Smooth muscle cell (in vitro differentiated cells): ENCODE measurements around the gene DHX8. TPM values are rescaled to one million over a fixed set of nuclear protein-coding genes. Genes with fewer than 3 reads are reported as not detected.
"Not testable (repeated sequence)": the region's sequence is repeated elsewhere in the genome, so short reads cannot be mapped to it uniquely, and the experiment has no call there.

Experiments
- DNase-seq: peaks from one replicate; lab custom pipeline; 2025; ENCODE audit not compliant: unreplicated experiment; lab: John Stamatoyannopoulos, UW
- H2AFZ ChIP-seq: fragments of 200-600 bp; sonication (generic); 2 replicates; pipeline ENCODE4 v1.6.0; 2016; ENCODE audit warnings: antibody characterized with exemption, low read depth, mild to moderate bottlenecking
- H3F3A ChIP-seq: fragments of 200-600 bp; sonication (generic); 2 replicates; pipeline ENCODE4 v1.6.0; 2017; ENCODE audit warnings: antibody characterized with exemption, low read depth
- H3K27ac ChIP-seq: fragments of 200-600 bp; sonication (generic); 2 replicates; pipeline ENCODE4 v1.5.1; 2016; ENCODE audit warnings: low read depth, mild to moderate bottlenecking
- H3K27me3 ChIP-seq: fragments of 200-600 bp; sonication (generic); 2 replicates; pipeline ENCODE4 v1.6.1; 2016; ENCODE audit warnings: low read depth, mild to moderate bottlenecking
- H3K36me3 ChIP-seq: fragments of 200-600 bp; sonication (generic); 2 replicates; pipeline ENCODE4 v1.5.1; 2016; ENCODE audit warnings: low read depth
- H3K4me1 ChIP-seq: fragments of 200-600 bp; sonication (generic); 2 replicates; pipeline ENCODE4 v1.5.1; 2016; ENCODE audit warnings: low read depth
- H3K4me2 ChIP-seq: fragments of 200-600 bp; sonication (generic); 2 replicates; pipeline ENCODE4 v1.6.0; 2016; ENCODE audit warnings: mild to moderate bottlenecking
- H3K4me3 ChIP-seq: fragments of 200-600 bp; sonication (generic); 2 replicates; pipeline ENCODE4 v1.5.1; 2016; ENCODE audit warnings: mild to moderate bottlenecking
- H3K79me2 ChIP-seq: fragments of 200-600 bp; sonication (generic); 2 replicates; pipeline ENCODE4 v1.6.0; 2016; ENCODE audit warnings: low read depth, mild to moderate bottlenecking
- H3K9ac ChIP-seq: fragments of 200-600 bp; sonication (generic); 2 replicates; pipeline ENCODE4 v1.6.0; 2016; ENCODE audit warnings: low read depth
- H3K9me3 ChIP-seq: fragments of 200-600 bp; sonication (generic); replicated peaks from 2 replicates; pipeline ENCODE4 v1.5.1; 2016; ENCODE audit warnings: low read depth
- H4K20me1 ChIP-seq: fragments of 200-600 bp; sonication (generic); 2 replicates; pipeline ENCODE4 v1.6.0; 2016; ENCODE audit warnings: low read depth
- WGBS: methylation state at CpG from one replicate; pipeline ENCODE4 v1.1.7; 2016; ENCODE audit warnings: low lambda C conversion rate; 5-methylcytosine and 5-hydroxymethylcytosine counted together
- polyA plus RNA-seq: library from polyadenylated mRNA; unstranded; fragments of >200 nt; fragmentation: Nextera tagmentation; extraction: Ambion mirVana; gene quantifications from 2 replicates; pipeline ENCODE4 v1.2.1, GENCODE V29; 2016
- total RNA-seq: library from RNA; depleted of rRNA; stranded (reverse); fragments of >200 nt; gene quantifications from 2 replicates; pipeline ENCODE4 v1.2.3, GENCODE V29; 2014
- TF ChIP-seq, protein P1 (sequence below): fragments of 200-600 bp; sonication (generic); IDR thresholded peaks from 2 replicates; pipeline ENCODE4 v1.5.1; 2017; ENCODE audit warnings: borderline replicate concordance, mild to moderate bottlenecking, antibody characterized with exemption; ENCODE audit not compliant: insufficient read depth, poor library complexity, severe bottlenecking

Gene DHX8
- total and polyA plus RNA-seq, 2 experiments from 2014 or later = 24.4 to 36.9 TPM

- H3K27me3 ChIP-seq = no peaks in the 10 kb centered on the region
- H3K9ac ChIP-seq = no peak overlapping the region
- no peaks in the 10 kb centered on the region for H3K36me3 ChIP-seq
- 84% methylated on average over 7 of the region's 7 CpGs for WGBS
- no peak overlapping the region for H2AFZ ChIP-seq
- TF ChIP-seq, protein P1, sequence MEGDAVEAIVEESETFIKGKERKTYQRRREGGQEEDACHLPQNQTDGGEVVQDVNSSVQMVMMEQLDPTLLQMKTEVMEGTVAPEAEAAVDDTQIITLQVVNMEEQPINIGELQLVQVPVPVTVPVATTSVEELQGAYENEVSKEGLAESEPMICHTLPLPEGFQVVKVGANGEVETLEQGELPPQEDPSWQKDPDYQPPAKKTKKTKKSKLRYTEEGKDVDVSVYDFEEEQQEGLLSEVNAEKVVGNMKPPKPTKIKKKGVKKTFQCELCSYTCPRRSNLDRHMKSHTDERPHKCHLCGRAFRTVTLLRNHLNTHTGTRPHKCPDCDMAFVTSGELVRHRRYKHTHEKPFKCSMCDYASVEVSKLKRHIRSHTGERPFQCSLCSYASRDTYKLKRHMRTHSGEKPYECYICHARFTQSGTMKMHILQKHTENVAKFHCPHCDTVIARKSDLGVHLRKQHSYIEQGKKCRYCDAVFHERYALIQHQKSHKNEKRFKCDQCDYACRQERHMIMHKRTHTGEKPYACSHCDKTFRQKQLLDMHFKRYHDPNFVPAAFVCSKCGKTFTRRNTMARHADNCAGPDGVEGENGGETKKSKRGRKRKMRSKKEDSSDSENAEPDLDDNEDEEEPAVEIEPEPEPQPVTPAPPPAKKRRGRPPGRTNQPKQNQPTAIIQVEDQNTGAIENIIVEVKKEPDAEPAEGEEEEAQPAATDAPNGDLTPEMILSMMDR = no peak
- H3K27ac ChIP-seq = no peak overlapping the region
- no peaks in the 10 kb centered on the region for H4K20me1 ChIP-seq
- no peak overlapping the region for H3K4me3 ChIP-seq
- peaks cover 5% of the 10 kb centered on the region for H3F3A ChIP-seq
- H3K4me1 ChIP-seq = peaks cover 10% of the 10 kb centered on the region
- H3K4me2 ChIP-seq = no peak overlapping the region
- H3K79me2 ChIP-seq = no peaks in the 10 kb centered on the region
- H3K9me3 ChIP-seq = no peaks in the 10 kb centered on the region
- no peak for DNase-seq
Measured at GRCh38 chr17:43448720-43449469, 34.9 kb upstream of the DHX8 start.

- no peaks in the 10 kb centered on the region for H3K36me3 ChIP-seq
- H3K27ac ChIP-seq = no peak overlapping the region
- no peak for DNase-seq
- no peaks in the 10 kb centered on the region for H4K20me1 ChIP-seq
- 88% methylated on average over 8 of the region's 8 CpGs for WGBS
- no peak overlapping the region for H2AFZ ChIP-seq
- H3K4me1 ChIP-seq = peaks cover 2% of the 10 kb centered on the region
- no peaks in the 10 kb centered on the region for H3K79me2 ChIP-seq
- no peaks in the 10 kb centered on the region for H3K9me3 ChIP-seq
- H3K27me3 ChIP-seq = no peaks in the 10 kb centered on the region
- H3F3A ChIP-seq = peaks cover under 1% of the 10 kb centered on the region
- H3K4me2 ChIP-seq = no peak overlapping the region
- no peak overlapping the region for H3K4me3 ChIP-seq
- no peak overlapping the region for H3K9ac ChIP-seq
- TF ChIP-seq, protein P1 = no peak
Measured at GRCh38 chr17:43449470-43450248, 34.1 kb upstream of the DHX8 start.

DNA sequence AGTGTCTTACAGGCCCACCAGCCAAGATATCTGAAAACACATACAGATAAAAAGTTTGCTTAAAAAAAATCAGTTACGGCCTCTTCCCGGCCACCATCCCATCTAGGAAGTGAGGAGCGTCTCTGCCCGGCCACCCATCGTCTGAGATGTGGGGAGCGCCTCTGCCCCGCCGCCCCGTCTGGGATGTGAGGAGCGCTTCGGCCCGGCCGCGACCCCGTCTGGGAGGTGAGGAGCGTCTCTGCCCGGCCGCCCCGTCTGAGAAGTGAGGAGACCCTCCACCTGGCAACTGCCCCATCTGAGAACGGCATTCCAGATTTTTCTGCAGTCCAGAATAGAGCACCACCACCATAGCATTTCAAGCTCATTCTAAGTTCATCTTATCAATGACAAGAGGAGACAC is 33.0 kb upstream of the DHX8 start:
- not testable (repeated sequence) for H2AFZ ChIP-seq, H3K4me2 ChIP-seq, DNase-seq, H3K27me3 ChIP-seq, H3F3A ChIP-seq, H4K20me1 ChIP-seq, H3K79me2 ChIP-seq, H3K9ac ChIP-seq, H3K36me3 ChIP-seq, H3K27ac ChIP-seq, H3K4me3 ChIP-seq, H3K9me3 ChIP-seq, H3K4me1 ChIP-seq
- 97% methylated on average over 20 of the region's 20 CpGs for WGBS

DNA sequence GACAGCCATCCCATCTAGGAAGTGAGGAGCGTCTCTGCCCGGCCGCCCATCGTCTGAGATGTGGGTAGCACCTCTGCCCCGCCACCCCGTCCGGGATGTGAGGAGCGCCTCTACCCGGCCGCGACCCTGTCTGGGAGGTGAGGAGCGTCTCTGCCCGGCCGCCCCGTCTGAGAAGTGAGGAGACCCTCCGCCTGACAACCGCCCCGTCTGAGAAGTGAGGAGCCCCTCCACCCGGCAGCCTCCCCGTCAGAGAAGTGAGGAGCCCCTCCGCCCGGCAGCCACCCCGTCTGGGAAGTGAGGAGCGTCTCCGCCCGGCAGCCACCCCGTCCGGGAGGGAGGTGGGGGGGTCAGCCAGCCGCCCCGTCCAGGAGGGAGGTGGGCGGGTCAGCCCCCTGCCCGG is 32.0 kb upstream of the DHX8 start:
- not testable (repeated sequence) for H2AFZ ChIP-seq, H3K27me3 ChIP-seq, DNase-seq, H3K79me2 ChIP-seq, H3K36me3 ChIP-seq, H3K27ac ChIP-seq, H3K4me3 ChIP-seq, H3K4me2 ChIP-seq, H4K20me1 ChIP-seq, H3K9me3 ChIP-seq, H3K4me1 ChIP-seq, H3K9ac ChIP-seq, H3F3A ChIP-seq
- WGBS = 100% methylated on average over 11 of the region's 32 CpGs
